ENCODE measurements around the gene FAM209B. TPM values are rescaled to one million over a fixed set of nuclear protein-coding genes. Genes with fewer than 3 reads are reported as not detected.
A peak's percentile ranks its signal among the peaks of the same experiment; 100 is the strongest.

FAM209B gene
- total RNA-seq, 6 donors from 2014 or later: 0.64 to 0.89 TPM; not detected in 4

DNA sequence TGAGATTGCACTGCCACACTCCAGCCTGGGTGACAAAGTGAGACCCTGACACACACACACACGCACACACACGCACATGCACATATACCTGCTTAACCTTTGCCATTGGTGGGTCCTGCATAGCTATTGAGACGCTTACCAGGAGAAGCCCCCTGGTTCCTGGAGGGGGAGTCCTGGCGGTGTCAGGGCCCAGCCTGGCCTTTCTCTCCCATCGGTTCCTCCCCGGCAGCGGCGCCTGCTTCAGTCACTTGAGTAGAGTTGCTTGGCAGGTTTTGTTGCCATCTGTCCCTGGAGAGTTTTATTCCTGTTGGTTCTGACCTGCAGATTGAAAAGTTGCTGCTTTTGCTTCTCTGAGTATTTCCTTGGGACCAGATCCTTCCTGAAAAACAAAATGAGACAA is 29.1 kb upstream of the FAM209B start:
- Histone ChIP-seq H3K4me3 (no peak overlapping the region), H3K4me1 (no peaks in the 10 kb centered on the region), H3K27ac (no peak overlapping the region), H3K36me3 (peaks cover 0 to 22% (median 6%) of the 10 kb centered on the region in 4 donors), H3K27me3 (no peaks in the 10 kb centered on the region), H3K9me3 (no peaks in the 10 kb centered on the region)
- WGBS, 2 donors: 82 to 87% methylated on average over 6 to 8 of the region's 8 CpGs
- TF ChIP-seq POLR2A (IDR thresholded peaks at IDR 0.05): no peak
- no peak for TF ChIP-seq POLR2AphosphoS5 (IDR thresholded peaks at IDR 0.05)
- TF ChIP-seq, protein P1, sequence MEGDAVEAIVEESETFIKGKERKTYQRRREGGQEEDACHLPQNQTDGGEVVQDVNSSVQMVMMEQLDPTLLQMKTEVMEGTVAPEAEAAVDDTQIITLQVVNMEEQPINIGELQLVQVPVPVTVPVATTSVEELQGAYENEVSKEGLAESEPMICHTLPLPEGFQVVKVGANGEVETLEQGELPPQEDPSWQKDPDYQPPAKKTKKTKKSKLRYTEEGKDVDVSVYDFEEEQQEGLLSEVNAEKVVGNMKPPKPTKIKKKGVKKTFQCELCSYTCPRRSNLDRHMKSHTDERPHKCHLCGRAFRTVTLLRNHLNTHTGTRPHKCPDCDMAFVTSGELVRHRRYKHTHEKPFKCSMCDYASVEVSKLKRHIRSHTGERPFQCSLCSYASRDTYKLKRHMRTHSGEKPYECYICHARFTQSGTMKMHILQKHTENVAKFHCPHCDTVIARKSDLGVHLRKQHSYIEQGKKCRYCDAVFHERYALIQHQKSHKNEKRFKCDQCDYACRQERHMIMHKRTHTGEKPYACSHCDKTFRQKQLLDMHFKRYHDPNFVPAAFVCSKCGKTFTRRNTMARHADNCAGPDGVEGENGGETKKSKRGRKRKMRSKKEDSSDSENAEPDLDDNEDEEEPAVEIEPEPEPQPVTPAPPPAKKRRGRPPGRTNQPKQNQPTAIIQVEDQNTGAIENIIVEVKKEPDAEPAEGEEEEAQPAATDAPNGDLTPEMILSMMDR (IDR thresholded peaks at IDR 0.05): no peak
- no peak for TF ChIP-seq EP300 (IDR thresholded peaks at IDR 0.05)
- ATAC-seq (ENCODE audit: low FRiP score in 2 of 2) (no peak), DNase-seq (no peak)

DNA sequence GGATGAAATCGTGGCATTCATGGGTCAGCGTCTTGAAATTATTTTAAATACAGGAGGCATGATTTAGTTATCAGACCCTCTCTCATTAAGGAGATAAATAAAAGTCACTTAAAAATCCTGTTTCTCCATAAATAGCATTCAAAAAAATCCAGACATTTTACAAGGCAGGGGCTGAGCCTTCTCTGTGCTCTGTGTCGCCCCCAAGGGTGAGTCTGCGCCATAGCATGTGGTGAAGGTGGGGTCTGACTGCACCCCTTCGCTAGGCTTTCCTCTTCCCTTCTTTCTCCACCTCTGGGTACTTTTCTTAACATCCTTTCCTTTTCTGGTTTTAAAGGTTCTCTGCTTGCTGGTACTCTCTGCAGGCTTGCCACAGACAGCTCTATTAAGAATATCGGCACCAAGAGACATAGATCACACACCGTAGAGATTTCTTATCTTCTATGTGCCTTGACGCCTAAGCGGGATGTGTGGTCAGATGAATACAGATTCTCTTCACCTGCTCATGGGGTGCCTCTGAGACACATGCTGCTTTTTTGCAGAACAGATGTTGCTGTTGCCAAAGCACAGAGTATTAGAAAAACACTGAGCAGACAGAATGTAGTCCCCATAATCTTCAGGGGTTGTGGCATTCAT is 28.6 kb upstream of the FAM209B start:
- Histone ChIP-seq H3K9me3 (no peaks in the 10 kb centered on the region), H3K4me1 (no peaks in the 10 kb centered on the region), H3K27me3 (no peaks in the 10 kb centered on the region), H3K36me3 (peaks cover 0 to 21% (median 6%) of the 10 kb centered on the region in 4 donors), H3K4me3 (no peak overlapping the region), H3K27ac (no peak overlapping the region)
- TF ChIP-seq, protein P1 (IDR thresholded peaks at IDR 0.05): peak in 2 of 6 experiments; percentile 5 to 10
- TF ChIP-seq POLR2A (IDR thresholded peaks at IDR 0.05) (no peak), POLR2AphosphoS5 (IDR thresholded peaks at IDR 0.05) (no peak)
- DNase-seq (no peak), ATAC-seq (ENCODE audit: low FRiP score in 2 of 2) (no peak)
- WGBS, 2 donors: 88 to 90% methylated on average over 9 of the region's 9 CpGs

DNA sequence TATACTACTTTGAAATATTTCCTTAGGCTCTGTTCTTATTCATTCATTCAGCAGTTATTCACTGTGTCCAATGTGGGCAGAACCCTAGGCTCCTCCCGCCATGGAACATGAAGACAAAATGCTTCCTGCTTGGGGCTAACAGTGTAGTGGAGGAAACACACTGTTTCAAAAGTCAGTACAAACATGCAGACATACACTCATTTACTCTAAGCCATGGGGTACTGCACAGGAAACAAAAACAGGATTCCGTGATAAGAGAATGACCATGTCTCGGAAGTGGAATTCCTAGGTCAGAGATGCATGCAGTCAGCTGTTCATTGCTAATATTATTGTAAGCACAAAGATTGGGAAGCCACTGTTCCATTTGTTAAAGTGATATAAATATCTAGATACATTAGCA is 26.9 kb upstream of the FAM209B start:
- Histone ChIP-seq H3K36me3 (peaks cover 0 to 15% (median 0%) of the 10 kb centered on the region in 4 donors), H3K4me1 (no peaks in the 10 kb centered on the region), H3K4me3 (no peak overlapping the region), H3K27ac (no peak overlapping the region), H3K9me3 (no peaks in the 10 kb centered on the region), H3K27me3 (no peaks in the 10 kb centered on the region)
- ATAC-seq (ENCODE audit: low FRiP score in 2 of 2) (no peak), DNase-seq (no peak)
- TF ChIP-seq EP300 (IDR thresholded peaks at IDR 0.05) (no peak), POLR2A (IDR thresholded peaks at IDR 0.05) (no peak), POLR2AphosphoS5 (IDR thresholded peaks at IDR 0.05) (no peak)
- TF ChIP-seq, protein P1 (IDR thresholded peaks at IDR 0.05): no peak
- 52 to 61% methylated on average over 3 of the region's 3 CpGs for WGBS, 2 donors

DNA sequence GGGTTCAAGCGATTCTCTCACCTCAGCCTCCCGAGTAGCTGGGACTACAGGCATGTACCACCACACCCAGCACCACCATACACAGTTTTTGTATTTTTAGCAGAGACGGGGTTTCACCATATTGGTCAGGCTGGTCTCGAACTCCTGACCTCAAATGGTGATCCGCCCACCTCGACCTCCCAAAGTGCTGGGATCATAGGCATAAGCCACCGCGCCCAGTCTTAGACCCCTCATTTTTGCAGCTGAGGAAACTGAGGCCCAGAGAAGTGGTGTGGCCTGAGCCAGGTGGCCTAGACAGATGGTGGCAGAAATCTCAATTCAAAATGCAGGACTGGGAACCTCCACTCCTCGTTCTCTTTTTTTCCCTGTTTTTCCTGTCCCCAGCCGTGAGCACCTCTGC is 21.1 kb upstream of the FAM209B start:
- TF ChIP-seq, protein P1 (IDR thresholded peaks at IDR 0.05): no peak
- TF ChIP-seq POLR2AphosphoS5 (IDR thresholded peaks at IDR 0.05): no peak
- TF ChIP-seq EP300 (IDR thresholded peaks at IDR 0.05): no peak
- TF ChIP-seq POLR2A (IDR thresholded peaks at IDR 0.05): no peak
- no peaks in the 10 kb centered on the region for H3K4me1 ChIP-seq
- no peaks in the 10 kb centered on the region for H3K27me3 ChIP-seq
- peaks cover 13 to 48% (median 18%) of the 10 kb centered on the region in 4 donors for H3K36me3 ChIP-seq
- H3K9me3 ChIP-seq: no peaks in the 10 kb centered on the region
- no peak overlapping the region for H3K4me3 ChIP-seq
- ATAC-seq (ENCODE audit: low FRiP score in 2 of 2) (no peak), DNase-seq (no peak)
- no peak overlapping the region for H3K27ac ChIP-seq
- WGBS, 2 donors: 93 to 98% methylated on average over 10 of the region's 10 CpGs

All from upper lobe of left lung (tissue), 6 donors.